Measurements from ENCODE around the gene ZSCAN12. TPM values are rescaled to one million over a fixed set of nuclear protein-coding genes. Genes with fewer than 3 reads are reported as not detected.

ZSCAN12 gene
- total and polyA plus RNA-seq, 2 experiments from 2014 or later: 2.0 to 7.3 TPM

DNA sequence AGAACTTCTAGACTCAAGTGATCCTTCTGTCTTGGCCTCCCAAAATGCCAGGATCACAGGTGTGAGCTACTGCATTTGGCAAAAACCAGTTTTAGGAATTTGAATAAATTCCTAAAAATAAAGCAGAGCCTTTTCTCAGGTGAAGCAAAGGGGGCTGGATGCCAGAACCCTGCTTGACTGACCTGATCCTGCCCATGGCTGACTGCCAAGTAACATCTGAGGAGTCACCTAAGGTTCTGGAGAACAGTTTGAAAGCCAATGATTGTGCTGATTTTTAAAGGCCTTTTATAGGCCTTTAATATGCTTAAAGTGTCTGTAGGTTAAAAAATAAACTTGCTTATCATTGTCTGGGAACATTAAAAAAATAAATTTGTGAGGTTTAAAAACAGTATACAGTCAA is 14.1 kb upstream of the ZSCAN12 start (continued):
- TF ChIP-seq STAT1 (IDR thresholded peaks at IDR 0.05; ENCODE audit: unreplicated experiment) (no peak), EZH2 (IDR thresholded peaks at IDR 0.05; ENCODE audit: low read depth, unreplicated experiment) (no peak), JUNB (IDR thresholded peaks at IDR 0.05; ENCODE audit: unreplicated experiment) (no peak)
- TF ChIP-seq, protein P1, sequence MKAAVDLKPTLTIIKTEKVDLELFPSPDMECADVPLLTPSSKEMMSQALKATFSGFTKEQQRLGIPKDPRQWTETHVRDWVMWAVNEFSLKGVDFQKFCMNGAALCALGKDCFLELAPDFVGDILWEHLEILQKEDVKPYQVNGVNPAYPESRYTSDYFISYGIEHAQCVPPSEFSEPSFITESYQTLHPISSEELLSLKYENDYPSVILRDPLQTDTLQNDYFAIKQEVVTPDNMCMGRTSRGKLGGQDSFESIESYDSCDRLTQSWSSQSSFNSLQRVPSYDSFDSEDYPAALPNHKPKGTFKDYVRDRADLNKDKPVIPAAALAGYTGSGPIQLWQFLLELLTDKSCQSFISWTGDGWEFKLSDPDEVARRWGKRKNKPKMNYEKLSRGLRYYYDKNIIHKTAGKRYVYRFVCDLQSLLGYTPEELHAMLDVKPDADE (IDR thresholded peaks at IDR 0.05): no peak

DNA sequence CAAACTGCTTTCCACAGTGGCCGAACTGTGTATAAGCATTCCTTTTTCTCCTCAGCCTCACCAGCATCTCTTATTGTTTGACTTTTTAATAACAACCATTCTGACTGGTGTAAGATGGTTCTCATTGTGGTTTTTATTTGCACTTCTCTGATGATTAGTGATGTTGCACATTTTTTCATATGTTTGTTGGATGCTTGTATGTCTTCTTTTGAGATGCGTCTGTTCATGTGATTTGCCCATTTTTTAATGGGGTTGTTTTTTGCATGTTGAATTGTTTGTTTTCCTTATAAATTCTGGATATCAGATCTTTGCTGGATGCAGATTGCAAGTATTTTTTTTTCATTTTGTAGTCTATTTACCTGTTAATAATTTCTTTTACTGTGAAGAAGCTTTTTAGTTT is 11.2 kb upstream of the ZSCAN12 start:
- no peaks in the 10 kb centered on the region for H3K27me3 ChIP-seq (ENCODE audit: insufficient read depth)
- DNase-seq (ENCODE audit: low spot score): no peak
- H4K20me1 ChIP-seq (replicated peaks; ENCODE audit: insufficient read depth): no peaks in the 10 kb centered on the region
- H3K9me3 Mint-ChIP-seq: no peaks in the 10 kb centered on the region
- H3K4me1 Mint-ChIP-seq: no peaks in the 10 kb centered on the region
- no peak for ATAC-seq
- no peak overlapping the region for H2AFZ ChIP-seq
- H3K4me1 ChIP-seq (ENCODE audit: insufficient read depth): no peaks in the 10 kb centered on the region
- no peaks in the 10 kb centered on the region for H3F3A ChIP-seq (replicated peaks; ENCODE audit: low read depth)
- H3K4me3 Mint-ChIP-seq: no peak overlapping the region
- no peak overlapping the region for H3K4me3 ChIP-seq
- H3K27me3 Mint-ChIP-seq (ENCODE audit: insufficient read depth, low read depth, poor library complexity): no peaks in the 10 kb centered on the region
- no peaks in the 10 kb centered on the region for H3K79me2 ChIP-seq (replicated peaks; ENCODE audit: insufficient read depth)
- no peaks in the 10 kb centered on the region for H3K9me2 ChIP-seq (ENCODE audit: insufficient read depth)
- no peaks in the 10 kb centered on the region for H3K36me3 ChIP-seq (ENCODE audit: insufficient read depth)
- H3K36me3 Mint-ChIP-seq (ENCODE audit: low read depth): no peaks in the 10 kb centered on the region
- H3K27ac ChIP-seq (ENCODE audit: low read depth): no peak overlapping the region
- H3K4me2 ChIP-seq: no peak overlapping the region
- no peak overlapping the region for H3K27ac Mint-ChIP-seq
- TF ChIP-seq, protein P2, sequence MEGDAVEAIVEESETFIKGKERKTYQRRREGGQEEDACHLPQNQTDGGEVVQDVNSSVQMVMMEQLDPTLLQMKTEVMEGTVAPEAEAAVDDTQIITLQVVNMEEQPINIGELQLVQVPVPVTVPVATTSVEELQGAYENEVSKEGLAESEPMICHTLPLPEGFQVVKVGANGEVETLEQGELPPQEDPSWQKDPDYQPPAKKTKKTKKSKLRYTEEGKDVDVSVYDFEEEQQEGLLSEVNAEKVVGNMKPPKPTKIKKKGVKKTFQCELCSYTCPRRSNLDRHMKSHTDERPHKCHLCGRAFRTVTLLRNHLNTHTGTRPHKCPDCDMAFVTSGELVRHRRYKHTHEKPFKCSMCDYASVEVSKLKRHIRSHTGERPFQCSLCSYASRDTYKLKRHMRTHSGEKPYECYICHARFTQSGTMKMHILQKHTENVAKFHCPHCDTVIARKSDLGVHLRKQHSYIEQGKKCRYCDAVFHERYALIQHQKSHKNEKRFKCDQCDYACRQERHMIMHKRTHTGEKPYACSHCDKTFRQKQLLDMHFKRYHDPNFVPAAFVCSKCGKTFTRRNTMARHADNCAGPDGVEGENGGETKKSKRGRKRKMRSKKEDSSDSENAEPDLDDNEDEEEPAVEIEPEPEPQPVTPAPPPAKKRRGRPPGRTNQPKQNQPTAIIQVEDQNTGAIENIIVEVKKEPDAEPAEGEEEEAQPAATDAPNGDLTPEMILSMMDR (conservative IDR thresholded peaks at IDR 0.05; ENCODE audit: low read depth in 2 of 2): no peak
- TF ChIP-seq NANOG (IDR thresholded peaks at IDR 0.05; ENCODE audit: borderline replicate concordance) (no peak), EZH2 (IDR thresholded peaks at IDR 0.05; ENCODE audit: low read depth, unreplicated experiment) (no peak), POLR2AphosphoS5 (IDR thresholded peaks at IDR 0.05; ENCODE audit: low read depth) (no peak), CREB1 (CRISPR knock-in tag; IDR thresholded peaks at IDR 0.05; ENCODE audit: low read depth) (no peak), JUNB (IDR thresholded peaks at IDR 0.05; ENCODE audit: unreplicated experiment) (no peak), STAT1 (IDR thresholded peaks at IDR 0.05; ENCODE audit: unreplicated experiment) (no peak), EZH2phosphoT487 (IDR thresholded peaks at IDR 0.05; ENCODE audit: unreplicated experiment) (no peak), ZNF331 (CRISPR knock-in tag; IDR thresholded peaks at IDR 0.05; ENCODE audit: low read depth) (no peak)
- TF ChIP-seq, protein P1 (IDR thresholded peaks at IDR 0.05): no peak
- TF ChIP-seq, protein P3, sequence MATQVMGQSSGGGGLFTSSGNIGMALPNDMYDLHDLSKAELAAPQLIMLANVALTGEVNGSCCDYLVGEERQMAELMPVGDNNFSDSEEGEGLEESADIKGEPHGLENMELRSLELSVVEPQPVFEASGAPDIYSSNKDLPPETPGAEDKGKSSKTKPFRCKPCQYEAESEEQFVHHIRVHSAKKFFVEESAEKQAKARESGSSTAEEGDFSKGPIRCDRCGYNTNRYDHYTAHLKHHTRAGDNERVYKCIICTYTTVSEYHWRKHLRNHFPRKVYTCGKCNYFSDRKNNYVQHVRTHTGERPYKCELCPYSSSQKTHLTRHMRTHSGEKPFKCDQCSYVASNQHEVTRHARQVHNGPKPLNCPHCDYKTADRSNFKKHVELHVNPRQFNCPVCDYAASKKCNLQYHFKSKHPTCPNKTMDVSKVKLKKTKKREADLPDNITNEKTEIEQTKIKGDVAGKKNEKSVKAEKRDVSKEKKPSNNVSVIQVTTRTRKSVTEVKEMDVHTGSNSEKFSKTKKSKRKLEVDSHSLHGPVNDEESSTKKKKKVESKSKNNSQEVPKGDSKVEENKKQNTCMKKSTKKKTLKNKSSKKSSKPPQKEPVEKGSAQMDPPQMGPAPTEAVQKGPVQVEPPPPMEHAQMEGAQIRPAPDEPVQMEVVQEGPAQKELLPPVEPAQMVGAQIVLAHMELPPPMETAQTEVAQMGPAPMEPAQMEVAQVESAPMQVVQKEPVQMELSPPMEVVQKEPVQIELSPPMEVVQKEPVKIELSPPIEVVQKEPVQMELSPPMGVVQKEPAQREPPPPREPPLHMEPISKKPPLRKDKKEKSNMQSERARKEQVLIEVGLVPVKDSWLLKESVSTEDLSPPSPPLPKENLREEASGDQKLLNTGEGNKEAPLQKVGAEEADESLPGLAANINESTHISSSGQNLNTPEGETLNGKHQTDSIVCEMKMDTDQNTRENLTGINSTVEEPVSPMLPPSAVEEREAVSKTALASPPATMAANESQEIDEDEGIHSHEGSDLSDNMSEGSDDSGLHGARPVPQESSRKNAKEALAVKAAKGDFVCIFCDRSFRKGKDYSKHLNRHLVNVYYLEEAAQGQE (IDR thresholded peaks at IDR 0.05; ENCODE audit: unreplicated experiment): no peak

All from GM23338 (cell line).